SU-DHL-6 (cell line): ENCODE data around the gene GALNT15.

Source experiments
- H2AFZ ChIP-seq: fragments of 200-600 bp; sonication (generic); 2 replicates; pipeline ENCODE4 v1.6.1; 2014; ENCODE audit warnings: low read depth, mild to moderate bottlenecking, moderate library complexity, mixed read lengths, antibody characterized with exemption, low read length; ENCODE audit not compliant: severe bottlenecking
- H3F3A ChIP-seq: fragments of 200-600 bp; shearing (Covaris generic); 2 replicates; pipeline ENCODE4 v1.6.0; 2016; ENCODE audit warnings: antibody characterized with exemption, mild to moderate bottlenecking; ENCODE audit not compliant: insufficient read depth
- H3K27ac ChIP-seq: fragments of 200-600 bp; sonication (generic); 2 replicates; pipeline ENCODE4 v1.5.1; 2016; ENCODE audit warnings: low read depth, mild to moderate bottlenecking, low read length, moderate library complexity, mixed read lengths
- H3K27me3 ChIP-seq: fragments of 200-600 bp; sonication (generic), shearing (Covaris generic); 2 replicates; pipeline ENCODE4 v1.6.0; 2014; ENCODE audit warnings: mild to moderate bottlenecking, low read length
- H3K36me3 ChIP-seq: fragments of 200-600 bp; sonication (generic); 2 replicates; pipeline ENCODE4 v1.6.1; 2014; ENCODE audit warnings: mild to moderate bottlenecking, low read length, mixed read lengths
- H3K4me2 ChIP-seq: fragments of 300-600, 200-600 bp; shearing (Covaris generic), sonication (generic); 2 replicates; pipeline ENCODE4 v1.6.0; 2014; ENCODE audit warnings: low read length, low read depth, mild to moderate bottlenecking; ENCODE audit not compliant: poor library complexity, severe bottlenecking
- H3K4me3 ChIP-seq: fragments of 200-600 bp; sonication (generic); 2 replicates; pipeline ENCODE4 v1.5.1; 2014; ENCODE audit warnings: antibody characterized with exemption, low read length, mild to moderate bottlenecking, mixed read lengths; ENCODE audit not compliant: insufficient read depth, poor library complexity, severe bottlenecking
- H3K79me2 ChIP-seq: fragments of 200-600 bp; sonication (generic); 2 replicates; pipeline ENCODE4 v1.6.1; 2014; ENCODE audit warnings: mild to moderate bottlenecking, low read length, moderate library complexity; ENCODE audit not compliant: insufficient read depth
- H3K9ac ChIP-seq: fragments of 200-600 bp; sonication (generic); 2 replicates; pipeline ENCODE4 v1.7.0; 2014; ENCODE audit warnings: mild to moderate bottlenecking, low read length
- H3K9me2 ChIP-seq: fragments of 200-600 bp; sonication (generic); replicated peaks from 2 replicates; pipeline ENCODE4 v1.6.1; 2014; ENCODE audit warnings: low read length; ENCODE audit not compliant: insufficient read depth
- H3K9me3 ChIP-seq: fragments of 200-600 bp; sonication (generic); 2 replicates; pipeline ENCODE4 v1.6.1; 2014; ENCODE audit warnings: low read length, mixed read lengths; ENCODE audit not compliant: insufficient read depth
- H4K20me1 ChIP-seq: fragments of 200-600 bp; sonication (generic); 2 replicates; pipeline ENCODE4 v1.6.1; 2014; ENCODE audit warnings: low read depth, mild to moderate bottlenecking, antibody characterized with exemption, low read length, moderate library complexity, mixed read lengths
- CTCF ChIP-seq: fragments of 200-600 bp; sonication (generic); IDR thresholded peaks from one replicate; pipeline ENCODE4 v1.5.1; 2017; ENCODE audit warnings: antibody characterized with exemption, mild to moderate bottlenecking, low read length, moderate library complexity; ENCODE audit not compliant: insufficient read depth, poor library complexity, severe bottlenecking
- EZH2phosphoT487 ChIP-seq: fragments of 200-600 bp; sonication (generic), shearing (Covaris generic); conservative IDR thresholded peaks from 2 replicates; pipeline ENCODE4 v1.6.1; 2018; ENCODE audit warnings: mild to moderate bottlenecking, antibody characterized with exemption, low read length, moderate library complexity, mixed read lengths

The GALNT15 gene

GRCh38 chr3:16280671-16281070 lies 106.2 kb downstream of the GALNT15 start:
- Histone ChIP-seq H3K27me3 (no peaks in the 10 kb centered on the region), H3K9me2 (no peaks in the 10 kb centered on the region), H3F3A (no peaks in the 10 kb centered on the region), H3K9me3 (no peaks in the 10 kb centered on the region), H3K4me3 (no peak overlapping the region), H3K27ac (no peak overlapping the region), H3K79me2 (no peaks in the 10 kb centered on the region), H4K20me1 (no peaks in the 10 kb centered on the region), H3K36me3 (no peaks in the 10 kb centered on the region), H2AFZ (no peak overlapping the region), H3K9ac (no peak overlapping the region), H3K4me2 (no peak overlapping the region)
- TF ChIP-seq CTCF = no peak
- TF ChIP-seq EZH2phosphoT487 = no peak
